AG08395 (cell line): ENCODE measurements around the gene UBA52.
A peak's percentile ranks its signal among the peaks of the same experiment; 100 is the strongest.
"Not testable (repeated sequence)": the region's sequence is repeated elsewhere in the genome, so short reads cannot be mapped to it uniquely, and the experiment has no call there.

Source experiments
- DNase-seq: peaks from one replicate; pipeline ENCODE4 v3.0.0; 2012; ENCODE audit warnings: mixed read lengths, low spot score

Gene UBA52

GRCh38 chr19:18557411-18558201 is 14.1 kb upstream of the UBA52 start, which contains the start of gene KXD1:
Gene KXD1, plus strand, starts transcription at chr19:18557870. Its CDS starts 4,187 bp downstream, at chr19:18562057.
- peak; percentile 99 for DNase-seq

- DNase-seq, result no peak
Measured at GRCh38 chr19:18558202-18558555, 13.5 kb upstream of the UBA52 start.

- DNase-seq, result no peak
Measured at GRCh38 chr19:18558604-18559003, 13.1 kb upstream of the UBA52 start.

DNA sequence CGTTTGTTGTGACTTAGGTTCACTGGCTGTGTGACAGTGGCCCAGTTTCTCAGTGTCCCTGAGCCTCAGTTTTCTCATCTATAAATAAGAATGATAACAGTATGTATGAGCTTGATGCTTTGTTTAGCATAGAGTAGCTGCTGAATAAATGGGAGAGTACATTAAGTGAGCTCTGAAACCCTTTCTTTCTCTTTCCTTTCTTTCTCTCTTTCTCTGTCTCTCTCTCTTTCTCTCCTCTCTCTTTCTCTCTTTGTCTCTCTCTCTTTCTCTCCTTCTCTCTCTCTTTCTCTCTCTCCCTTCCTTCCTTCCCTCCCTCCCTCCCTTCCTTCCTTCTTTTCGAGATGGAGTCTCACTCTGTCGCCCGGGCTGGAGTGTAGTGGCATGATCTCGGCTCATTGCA is 12.0 kb upstream of the UBA52 start:
- no peak for DNase-seq

DNA sequence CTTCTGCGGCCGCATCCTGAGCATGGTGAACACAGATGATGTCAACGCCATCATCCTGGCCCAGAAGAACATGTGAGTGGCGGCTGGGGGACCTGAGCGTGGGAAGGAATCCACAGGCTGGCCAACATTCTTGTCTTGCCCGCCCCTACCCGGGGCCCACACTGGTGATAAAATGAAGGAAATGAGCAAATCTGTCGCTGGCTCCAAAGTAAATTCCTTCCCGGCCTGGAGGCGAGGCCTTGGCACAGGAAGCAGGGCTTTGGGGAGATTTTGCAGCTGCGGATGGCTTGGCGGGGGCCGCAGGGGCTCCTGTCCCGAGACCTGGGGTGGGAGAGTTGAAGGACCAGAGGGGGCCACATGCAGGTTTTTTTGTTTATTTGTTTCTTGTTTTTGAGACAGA is 9.6 kb upstream of the UBA52 start:
- no peak for DNase-seq

- no peak for DNase-seq
Measured at GRCh38 chr19:18566953-18567352, 4.7 kb upstream of the UBA52 start.

DNA sequence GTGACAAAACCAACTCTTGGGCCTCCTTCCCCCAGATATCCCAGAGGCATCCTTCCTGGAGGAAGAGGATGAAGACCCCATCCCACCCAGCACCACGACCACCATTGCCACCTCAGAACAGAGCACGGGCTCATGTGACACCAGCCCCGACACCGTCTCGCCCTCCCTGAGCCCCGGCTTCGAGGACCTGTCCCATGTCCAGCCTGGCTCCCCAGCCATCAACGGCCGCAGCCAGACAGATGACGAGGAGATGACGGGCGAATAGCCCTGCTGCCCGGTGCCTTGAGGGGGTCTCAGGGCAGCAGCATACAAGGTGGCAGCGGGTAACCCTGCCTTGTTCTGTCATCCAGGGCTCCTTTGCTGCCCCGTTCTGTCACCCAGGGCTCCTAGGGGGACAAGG is 3.3 kb upstream of the UBA52 start:
- DNase-seq, result no peak

DNA sequence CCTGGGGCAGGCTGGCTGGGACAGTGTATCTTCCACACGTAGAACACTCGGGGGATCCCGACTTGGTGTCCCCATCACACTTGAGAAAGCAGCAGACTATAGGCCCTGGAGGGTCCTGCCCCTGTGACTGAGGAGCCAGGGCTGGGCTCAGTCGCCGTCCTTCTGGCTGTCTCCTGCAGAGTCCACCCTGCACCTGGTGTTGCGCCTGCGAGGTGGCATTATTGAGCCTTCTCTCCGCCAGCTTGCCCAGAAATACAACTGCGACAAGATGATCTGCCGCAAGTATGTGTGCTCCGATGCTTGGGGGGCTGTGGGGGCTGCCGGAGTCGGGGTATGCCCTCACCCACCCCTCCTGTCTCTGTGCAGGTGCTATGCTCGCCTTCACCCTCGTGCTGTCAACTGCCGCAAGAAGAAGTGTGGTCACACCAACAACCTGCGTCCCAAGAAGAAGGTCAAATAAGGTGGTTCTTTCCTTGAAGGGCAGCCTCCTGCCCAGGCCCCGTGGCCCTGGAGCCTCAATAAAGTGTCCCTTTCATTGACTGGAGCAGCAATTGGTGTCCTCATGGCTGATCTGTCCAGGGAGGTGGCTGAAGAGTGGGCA is 3.1 kb downstream of the UBA52 start:
- DNase-seq, result no peak

GRCh38 chr19:18576383-18576782 is 4.7 kb downstream of the UBA52 start:
- DNase-seq, result no peak

- DNase-seq, result no peak
Measured at GRCh38 chr19:18577365-18577914, 5.8 kb downstream of the UBA52 start.

DNA sequence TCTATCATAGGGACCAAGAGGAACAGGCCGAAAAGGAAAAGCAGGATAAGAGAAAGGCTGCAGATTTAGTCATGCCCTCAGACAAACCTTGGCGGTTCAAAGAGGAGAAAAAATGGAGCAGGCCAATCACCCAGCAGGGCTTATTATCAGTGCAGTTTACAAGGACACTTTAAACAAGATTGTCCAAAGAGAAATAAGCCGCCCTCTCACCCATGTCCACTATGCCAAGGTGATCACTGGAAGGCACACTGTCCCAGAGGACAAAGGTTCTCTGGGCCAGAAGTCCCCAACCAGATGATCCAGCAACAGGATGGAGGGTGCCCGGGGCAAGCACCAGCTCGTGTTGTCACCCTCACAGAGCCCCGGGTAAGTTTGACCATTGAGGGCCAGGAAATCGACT is 8.7 kb downstream of the UBA52 start:
- DNase-seq, result no peak

- DNase-seq, result no peak
Measured at GRCh38 chr19:18586306-18586705, 14.6 kb downstream of the UBA52 start.

DNA sequence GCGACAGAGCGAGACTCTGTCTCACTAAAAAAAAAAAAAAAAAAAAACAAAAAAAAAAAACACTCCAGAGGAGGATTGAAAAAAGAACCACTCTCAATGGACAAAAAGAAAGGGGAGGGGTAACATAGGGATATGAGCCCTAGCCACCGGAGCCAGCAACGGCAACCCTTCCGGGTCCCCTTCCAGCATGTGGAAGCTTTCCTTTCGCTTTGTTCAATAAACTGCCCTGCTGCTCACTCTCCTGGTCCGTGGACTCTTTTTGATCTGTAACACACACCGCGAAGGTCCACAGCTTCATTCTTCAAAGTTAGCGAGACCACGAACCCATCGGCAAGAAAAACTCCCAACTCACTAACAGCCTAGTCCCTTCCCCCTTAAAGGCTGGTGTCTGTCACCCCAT is 15.9 kb downstream of the UBA52 start:
- no peak for DNase-seq

GRCh38 chr19:18587962-18588610 is 16.4 kb downstream of the UBA52 start:
- no peak for DNase-seq

GRCh38 chr19:18588611-18589379 is 17.1 kb downstream of the UBA52 start, which contains the start of gene REX1BD:
Gene REX1BD, plus strand, starts transcription at chr19:18588798. Its CDS starts 4 bp downstream, at chr19:18588802.
- peak; percentile 84 for DNase-seq

GRCh38 chr19:18589380-18590272 is 18.0 kb downstream of the UBA52 start:
- peak; percentile 61 for DNase-seq

DNA sequence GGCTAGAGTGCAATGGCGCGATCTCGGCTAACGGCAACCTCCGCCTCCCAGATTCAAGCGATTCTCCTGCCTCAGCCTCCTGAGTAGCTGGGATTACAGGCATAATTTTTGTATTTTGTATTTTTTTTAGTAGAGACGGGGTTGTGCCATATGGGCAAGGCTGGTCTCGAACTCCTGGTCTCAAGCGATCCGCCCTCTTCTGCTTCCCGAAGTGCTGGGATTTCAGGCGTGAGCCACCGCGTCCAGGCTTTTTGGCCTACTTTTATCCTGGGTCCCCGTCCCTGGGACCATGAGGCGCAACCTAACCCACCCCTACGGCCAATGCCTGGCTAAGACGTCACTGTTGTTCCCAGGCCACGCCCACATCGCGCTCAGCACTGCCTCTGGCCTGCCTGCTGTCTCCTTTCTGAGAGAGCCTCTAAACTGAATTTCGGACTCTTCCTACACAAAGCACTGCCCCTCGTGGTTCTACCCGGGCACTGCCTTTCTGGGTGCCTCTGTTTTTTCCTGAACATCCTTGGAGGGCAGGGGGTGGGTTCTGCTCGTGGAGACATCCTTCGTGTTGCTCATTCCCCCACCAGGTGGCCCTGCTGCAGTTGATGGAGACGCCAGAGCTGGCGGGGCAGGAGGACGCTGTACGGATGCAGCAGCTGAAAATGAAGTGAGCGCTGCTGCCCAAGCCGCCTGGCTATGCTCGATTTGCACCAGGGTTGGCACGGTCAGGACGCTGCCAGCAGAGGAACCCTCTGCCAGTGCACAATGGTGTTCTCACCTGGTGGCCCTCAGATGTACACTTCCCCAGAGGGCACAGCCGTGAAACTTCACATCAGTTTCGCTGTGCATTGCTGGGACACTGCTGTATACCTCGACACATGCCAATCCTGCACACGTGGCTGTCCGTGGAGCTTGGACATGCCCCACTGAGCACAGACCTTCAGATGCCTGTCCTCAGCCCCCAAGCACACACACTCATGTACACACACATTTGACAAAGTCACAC is 18.9 kb downstream of the UBA52 start:
- DNase-seq, result no peak

DNA sequence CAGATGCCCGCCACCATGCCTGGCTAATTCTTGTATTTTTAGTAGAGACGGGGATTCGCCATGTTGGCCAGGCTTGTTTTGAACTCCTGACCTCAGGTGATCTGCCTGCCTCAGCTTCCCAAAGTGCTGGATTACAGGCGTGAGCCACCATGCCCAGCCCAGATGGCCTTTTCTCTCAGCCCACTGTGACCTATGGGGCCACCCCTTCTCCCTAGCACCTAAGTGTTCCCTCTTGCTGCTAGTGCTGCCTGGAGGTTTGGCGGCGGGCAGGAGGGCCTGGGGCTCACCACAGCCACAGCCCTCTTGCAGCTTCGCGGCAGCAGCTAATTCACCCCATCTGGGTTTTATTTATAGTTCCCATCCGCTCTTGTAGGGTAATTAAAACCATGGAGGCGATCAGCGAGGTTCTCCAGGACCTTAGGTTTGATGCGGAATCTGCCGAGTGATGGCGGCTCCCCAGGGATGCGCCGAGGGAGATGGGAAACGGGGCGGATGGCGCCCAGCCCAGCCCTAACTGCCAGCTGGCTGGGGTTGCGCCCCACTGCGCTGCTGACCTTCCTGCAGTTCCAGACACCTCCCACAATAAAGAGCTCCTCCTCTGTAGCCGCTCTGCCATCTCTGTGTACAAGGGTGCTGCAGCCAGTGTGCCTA is 20.2 kb downstream of the UBA52 start:
- DNase-seq, result no peak

GRCh38 chr19:18592732-18593131 is 21.1 kb downstream of the UBA52 start:
- DNase-seq, result not testable (repeated sequence)
